Ureter (tissue), 1 donor: Measurements from ENCODE around the gene PCED1A. TPM values are rescaled to one million over a fixed set of nuclear protein-coding genes. Genes with fewer than 3 reads are reported as not detected.
A peak's percentile ranks its signal among the peaks of the same experiment; 100 is the strongest.

ENCODE experiments used
- DNase-seq: peaks from one replicate; pipeline ENCODE4 v3.0.0-alpha.2; 2020; ENCODE audit warnings: low spot score
- total RNA-seq: library from RNA; stranded (reverse); gene quantifications from one replicate; pipeline ENCODE4 v1.2.4, GENCODE V29; 2023
- donor health status: DM: yes; HTN: yes; CAD: no.

Gene PCED1A
- 53.5 TPM for total RNA-seq

GRCh38 chr20:2840138-2840966, at the start of gene PCED1A, which contains the start of gene VPS16:
PCED1A (minus strand) TSS chr20:2840655; CDS start chr20:2839912, 743 bp downstream.
VPS16 (plus strand) TSS chr20:2840745; CDS start chr20:2840775, 30 bp downstream.
- DNase-seq = peak; percentile 89

- DNase-seq = no peak
These were observed 49.3 kb upstream of the PCED1A start for GRCh38 chr20:2889797-2890196.

- no peak for DNase-seq
These were observed 48.8 kb upstream of the PCED1A start for GRCh38 chr20:2889209-2889608.

- no peak for DNase-seq
These were observed 47.9 kb upstream of the PCED1A start for GRCh38 chr20:2888224-2888955.

- DNase-seq = no peak
These were observed 47.3 kb upstream of the PCED1A start for GRCh38 chr20:2887715-2888114.

GRCh38 chr20:2883726-2884637, 43.5 kb upstream of the PCED1A start:
- DNase-seq = no peak

- no peak for DNase-seq
These were observed 40.2 kb upstream of the PCED1A start for GRCh38 chr20:2880650-2881049.

GRCh38 chr20:2879146-2879545, 38.7 kb upstream of the PCED1A start:
- no peak for DNase-seq

GRCh38 chr20:2878515-2878914, 38.1 kb upstream of the PCED1A start:
- no peak for DNase-seq

GRCh38 chr20:2875690-2876203, 35.3 kb upstream of the PCED1A start:
- no peak for DNase-seq

- DNase-seq = no peak
These were observed 34.0 kb upstream of the PCED1A start for GRCh38 chr20:2874456-2874855.

- no peak for DNase-seq
These were observed 33.2 kb upstream of the PCED1A start for GRCh38 chr20:2873747-2874041.

GRCh38 chr20:2873010-2873746, 32.7 kb upstream of the PCED1A start, which contains the start of gene PTPRA:
PTPRA (plus strand) TSS chr20:2873481; CDS start chr20:2964278, 90,797 bp downstream.
- DNase-seq = peak; percentile 93

GRCh38 chr20:2872459-2873009, 32.1 kb upstream of the PCED1A start:
- peak; percentile 62 for DNase-seq

- DNase-seq = peak; percentile 54
These were observed 31.4 kb upstream of the PCED1A start for GRCh38 chr20:2871661-2872458.

- no peak for DNase-seq
These were observed 30.6 kb upstream of the PCED1A start for GRCh38 chr20:2871111-2871465.

- no peak for DNase-seq
These were observed 28.9 kb upstream of the PCED1A start for GRCh38 chr20:2869381-2869780.

GRCh38 chr20:2867081-2867864, 26.8 kb upstream of the PCED1A start:
- no peak for DNase-seq

GRCh38 chr20:2866236-2866635, 25.8 kb upstream of the PCED1A start:
- DNase-seq = no peak
